ENCODE data around the gene C5.
A peak's percentile ranks its signal among the peaks of the same experiment; 100 is the strongest.
"Not testable (repeated sequence)": the region's sequence is repeated elsewhere in the genome, so short reads cannot be mapped to it uniquely, and the experiment has no call there.

The C5 gene

DNA sequence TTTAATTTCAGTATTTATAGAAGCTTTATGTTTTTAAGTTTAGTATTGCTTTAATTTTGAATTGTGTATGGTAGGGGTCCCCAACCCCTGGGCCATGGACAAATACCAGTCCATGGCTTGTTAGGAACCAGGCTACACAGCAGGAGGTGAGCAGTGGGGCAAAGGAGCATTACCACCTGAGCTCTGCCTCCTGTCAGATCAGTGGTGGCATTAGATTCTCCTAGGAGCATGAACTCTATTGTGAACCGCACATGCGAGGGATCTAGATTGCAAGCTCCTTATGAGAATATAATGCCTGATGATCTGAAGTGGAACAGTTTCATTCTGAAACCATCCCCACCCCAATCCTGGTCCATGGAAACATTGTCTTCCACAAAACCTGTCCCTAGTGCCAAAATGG lies 1.9 kb downstream of the C5 start:
- DNase-seq = no peak

DNA sequence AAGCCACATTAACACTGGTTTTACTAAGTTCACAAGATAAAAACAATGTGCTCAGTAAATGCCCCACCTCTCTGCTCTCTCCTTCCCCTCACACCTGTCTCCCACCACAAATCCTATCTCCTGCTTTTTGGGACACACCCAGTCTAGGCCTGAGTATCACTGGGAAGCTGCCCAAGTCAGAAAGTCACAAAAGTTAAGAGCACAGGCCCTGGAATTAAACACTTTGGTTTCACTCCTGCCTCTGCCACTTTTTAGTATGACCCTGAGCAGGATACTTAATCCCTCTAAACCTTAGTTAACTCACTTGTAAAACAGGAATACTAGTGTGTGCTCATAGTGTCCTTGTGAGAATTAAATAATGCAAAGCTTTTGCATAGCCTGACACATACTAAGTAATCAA lies 11.3 kb downstream of the C5 start:
- DNase-seq = no peak

DNA sequence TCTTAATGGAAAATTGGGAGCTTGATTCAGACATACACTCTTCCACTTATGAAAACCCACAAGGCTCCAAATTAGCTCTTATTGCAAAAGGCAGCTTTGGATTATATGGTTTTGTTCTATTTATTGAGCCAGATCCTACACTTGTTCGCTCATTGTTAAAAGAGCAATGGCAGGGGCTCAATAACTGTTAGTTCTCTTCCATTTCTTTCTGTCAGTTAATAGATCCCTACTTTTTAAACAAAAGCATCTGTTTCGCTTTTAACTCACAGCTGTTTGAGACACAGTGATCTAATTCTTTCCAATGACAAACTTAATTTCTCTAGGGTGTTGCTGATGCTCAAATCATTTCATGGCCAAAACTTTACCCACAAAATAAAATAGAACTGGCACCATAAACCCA lies 11.7 kb downstream of the C5 start:
- DNase-seq = no peak

DNA sequence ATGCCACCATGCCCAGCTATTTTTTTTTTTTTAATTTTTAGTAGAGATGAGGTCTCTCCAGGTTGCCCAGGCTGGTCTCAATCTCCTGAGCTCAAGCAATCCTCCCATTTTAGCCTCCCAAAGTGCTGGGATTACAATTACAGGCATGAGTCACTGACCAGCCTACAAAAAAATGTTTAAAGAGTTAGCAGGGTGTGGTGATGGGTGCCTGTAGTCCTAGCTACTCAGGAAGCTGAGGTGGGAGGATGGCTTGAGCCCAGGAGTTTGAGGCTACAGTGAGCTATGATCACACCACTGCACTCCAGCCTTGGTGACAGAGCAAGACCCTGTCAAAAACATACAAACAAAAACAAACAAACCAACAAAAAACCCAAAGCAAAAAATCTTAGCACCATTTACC lies 14.4 kb downstream of the C5 start:
- DNase-seq = not testable (repeated sequence)

DNA sequence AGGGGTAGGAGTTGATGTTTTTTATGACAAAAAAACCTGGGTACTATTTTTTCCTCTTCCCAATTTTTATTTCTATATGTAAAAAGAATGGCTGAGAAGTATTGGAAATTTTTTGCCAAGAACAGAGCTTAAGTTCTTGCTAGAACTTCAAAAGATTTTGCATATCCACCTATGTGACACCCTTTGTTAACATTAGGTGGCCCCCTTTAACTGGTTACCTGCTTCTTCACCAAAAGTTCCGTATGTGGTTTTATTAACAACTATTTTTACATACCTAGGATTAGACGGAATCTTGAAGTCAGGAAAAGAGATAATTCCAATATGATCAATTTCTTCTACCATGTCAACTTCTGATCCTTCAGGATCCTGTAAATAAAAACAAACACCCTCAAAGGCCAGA lies 15.5 kb downstream of the C5 start:
- no peak for DNase-seq

DNA sequence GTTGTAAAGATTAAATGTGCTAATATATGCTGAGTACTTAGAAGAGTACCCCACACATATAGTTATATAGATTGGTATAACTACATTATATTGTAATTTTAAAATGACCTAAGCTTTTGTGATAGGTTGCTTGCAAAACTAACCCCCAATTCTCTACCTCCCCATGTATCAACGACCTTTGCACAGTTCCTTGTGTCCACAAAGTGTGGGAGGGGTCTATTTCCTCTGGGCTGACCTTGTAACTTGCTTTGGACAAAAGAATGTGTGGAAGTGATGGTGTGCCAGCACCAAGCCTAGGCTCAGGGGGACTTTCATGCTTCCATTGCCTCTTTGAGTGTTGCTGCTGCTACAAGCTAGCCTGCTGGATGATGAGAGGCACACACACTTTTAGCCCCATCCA lies 20.6 kb downstream of the C5 start:
- no peak for DNase-seq

DNA sequence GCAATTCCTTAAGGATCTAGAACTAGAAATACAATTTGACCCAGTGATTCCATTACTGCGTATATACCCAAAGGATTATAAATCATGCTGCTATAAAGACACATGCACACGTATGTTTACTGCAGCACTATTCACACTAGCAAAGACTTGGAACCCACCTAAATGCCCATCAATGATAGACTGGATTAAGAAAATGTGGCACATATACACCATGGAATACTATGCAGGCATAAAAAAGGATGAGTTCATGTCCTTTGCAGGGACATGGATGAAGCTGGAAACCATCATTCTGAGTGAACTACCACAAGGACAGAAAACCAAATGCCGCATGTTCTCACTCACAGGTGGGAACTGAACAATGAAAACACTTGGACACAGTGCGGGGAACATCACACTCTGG lies 21.8 kb downstream of the C5 start:
- DNase-seq = not testable (repeated sequence)

DNA sequence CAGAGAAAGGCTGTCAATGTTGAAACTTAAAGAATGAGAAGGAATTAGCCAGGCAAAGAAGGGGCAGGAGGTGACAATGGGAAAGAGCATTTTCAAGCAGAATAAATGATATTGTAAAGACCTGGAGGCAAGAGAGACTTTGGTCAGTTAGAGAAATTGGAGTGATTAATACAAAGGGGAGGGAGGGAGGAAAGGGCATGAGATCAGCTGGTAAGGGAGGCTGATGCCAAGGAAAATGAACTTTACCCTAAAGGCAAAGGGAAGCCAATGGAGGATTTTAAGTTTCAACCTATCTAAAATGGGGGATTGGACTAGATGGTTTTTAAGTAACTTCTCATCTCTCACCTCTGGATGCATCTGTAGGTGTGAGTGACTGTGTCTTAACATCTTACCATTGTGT lies 23.3 kb downstream of the C5 start:
- no peak for DNase-seq

DNA sequence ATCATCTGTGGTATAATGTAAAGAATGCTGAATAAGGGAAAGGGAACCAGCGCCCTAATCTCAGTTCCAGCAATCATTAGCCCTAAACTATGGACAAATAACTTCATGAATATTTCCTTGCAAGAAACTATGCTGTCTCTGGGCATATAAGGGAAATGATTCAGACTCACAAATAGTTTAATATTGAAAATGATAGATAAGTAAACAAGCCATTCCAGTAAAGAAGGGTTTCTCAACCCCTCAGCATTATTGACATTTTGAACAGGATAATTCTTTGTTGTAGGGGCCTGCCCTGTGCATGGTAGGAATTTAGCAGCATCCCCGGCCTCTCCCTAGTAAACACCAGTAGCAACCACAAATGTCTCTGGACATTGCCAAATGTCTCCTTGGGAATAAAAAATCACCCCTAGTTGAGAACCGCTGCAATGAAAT lies 23.8 kb downstream of the C5 start:
- no peak for DNase-seq

DNA sequence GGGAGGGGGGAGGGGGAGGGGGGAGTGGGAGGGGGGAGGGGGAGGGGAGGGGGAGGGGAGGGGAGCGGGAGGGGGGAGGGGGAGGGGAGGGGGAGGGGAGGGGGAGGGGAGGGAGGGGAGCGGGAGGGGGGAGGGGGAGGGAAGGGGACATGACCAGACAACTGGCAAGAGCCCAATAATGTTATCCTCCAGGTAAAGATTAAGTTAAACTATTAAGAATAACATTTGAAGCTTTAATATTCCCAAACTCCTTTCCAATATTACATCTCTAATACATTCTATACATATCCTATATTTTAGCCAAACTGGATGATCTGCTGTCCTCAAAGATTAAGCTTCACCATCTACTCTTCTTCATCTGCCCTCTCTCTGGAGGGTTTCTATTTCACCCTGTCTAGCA lies 25.8 kb downstream of the C5 start:
- DNase-seq = no peak

DNA sequence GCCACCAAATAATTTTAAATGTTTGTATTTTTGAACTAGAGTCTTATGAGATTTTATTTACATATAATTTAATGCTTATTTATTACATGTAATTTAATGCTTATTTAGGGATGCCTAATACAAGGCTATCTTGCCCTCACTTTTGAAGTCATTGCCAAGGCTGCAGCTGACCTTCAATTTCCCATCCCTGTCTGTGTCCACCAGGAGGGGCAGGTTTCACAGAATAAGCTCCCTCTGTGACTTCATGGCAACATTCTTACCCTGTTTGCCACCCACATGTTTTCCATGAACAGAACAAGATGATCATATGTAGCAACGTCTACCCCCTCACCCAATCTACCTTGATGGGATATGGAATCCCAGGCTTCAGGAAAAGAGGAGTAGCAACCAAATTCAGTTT lies 27.0 kb downstream of the C5 start:
- DNase-seq = no peak

DNA sequence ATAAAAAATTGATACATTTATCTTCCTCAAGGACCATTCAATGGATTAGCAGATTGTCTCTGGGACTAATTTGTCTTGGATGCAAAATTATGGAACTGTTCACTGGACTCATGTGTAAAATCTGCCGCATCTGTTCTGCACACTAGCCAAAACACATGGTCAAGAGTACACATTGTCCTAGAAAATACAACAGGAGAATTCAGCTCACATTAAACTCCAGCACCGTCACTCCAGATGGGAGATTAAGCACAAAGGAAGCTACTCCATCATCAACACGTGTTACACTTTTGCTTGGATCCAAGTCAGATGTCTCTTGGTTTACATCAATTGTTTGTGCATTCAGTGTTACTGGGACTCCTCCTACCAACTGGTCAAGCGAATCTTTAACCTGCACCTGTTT lies 28.8 kb downstream of the C5 start:
- DNase-seq = no peak

DNA sequence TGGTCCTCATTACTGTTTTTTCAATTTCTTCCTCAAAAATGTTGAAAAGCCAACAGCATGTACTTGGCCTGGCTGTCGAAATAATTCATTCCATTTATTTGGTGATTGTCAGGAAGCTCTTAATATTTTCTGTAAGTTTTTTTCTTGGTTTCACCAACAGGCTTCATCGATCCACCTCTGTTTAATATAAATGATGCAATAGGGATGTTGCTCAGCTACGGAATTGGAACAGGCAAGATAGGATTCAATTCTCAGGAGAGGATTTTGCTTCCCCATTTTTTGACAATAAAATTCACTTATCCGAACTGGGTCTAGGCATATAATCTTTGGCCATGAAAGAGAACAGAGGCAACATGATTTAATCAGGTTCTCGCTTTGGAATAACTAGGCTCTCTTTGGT lies 30.8 kb downstream of the C5 start:
- no peak for DNase-seq

DNA sequence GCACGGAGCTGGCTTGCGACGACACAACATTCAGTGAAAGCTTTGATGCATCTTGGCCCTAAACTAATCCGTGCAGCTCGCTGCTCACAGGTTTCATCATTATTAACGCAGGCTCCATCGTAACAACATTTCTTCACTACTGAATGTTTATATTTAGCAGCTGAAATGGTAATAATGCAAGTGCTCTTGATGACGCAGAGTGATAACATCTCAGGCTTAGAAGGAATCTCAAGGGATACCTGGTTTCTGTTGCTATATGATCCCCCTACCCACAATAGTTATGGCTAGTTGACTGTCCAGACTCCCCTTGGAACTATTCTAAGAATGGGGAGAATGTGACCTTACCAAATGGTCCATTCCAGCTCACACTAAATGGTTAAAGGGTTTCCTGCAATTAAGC lies 36.2 kb downstream of the C5 start:
- no peak for DNase-seq

DNA sequence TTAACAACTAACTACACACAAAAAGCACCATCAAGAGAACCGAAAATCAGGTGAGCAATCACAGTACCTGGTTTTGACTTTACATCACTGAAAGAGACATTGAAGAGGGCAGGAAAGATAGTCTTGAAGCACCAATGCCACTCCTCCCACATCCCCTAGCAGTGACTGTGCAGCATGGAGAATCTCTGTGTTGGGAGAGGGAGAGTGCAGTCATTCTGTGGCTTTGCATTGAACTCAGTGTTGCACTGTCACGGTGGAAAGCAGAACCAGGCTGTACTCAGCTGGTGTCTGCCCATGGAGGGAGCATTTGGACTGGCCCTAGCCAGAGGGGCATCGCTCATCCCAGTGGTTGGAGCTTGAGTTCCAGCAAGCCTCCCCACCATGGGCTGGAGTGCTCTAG lies 40.4 kb downstream of the C5 start:
- DNase-seq = no peak

DNA sequence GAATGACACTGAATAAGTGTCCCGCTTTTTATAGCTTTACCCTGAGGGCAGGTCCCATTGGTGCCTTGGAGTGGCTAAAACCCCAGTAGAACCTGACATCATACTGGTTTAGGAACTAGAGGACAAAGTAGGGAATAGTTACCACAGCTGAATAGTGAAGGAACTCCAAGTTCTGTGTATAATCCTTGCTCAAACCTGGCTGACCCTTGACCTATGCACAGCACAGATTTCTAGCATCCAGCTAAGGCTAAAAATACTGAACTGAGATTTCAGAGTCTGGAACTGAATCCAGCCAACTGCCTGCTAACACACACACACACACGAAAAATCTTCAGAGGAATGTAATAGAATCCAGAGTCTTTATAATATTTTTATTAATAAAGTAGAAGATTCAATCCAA lies 50.8 kb downstream of the C5 start:
- DNase-seq = no peak

DNA sequence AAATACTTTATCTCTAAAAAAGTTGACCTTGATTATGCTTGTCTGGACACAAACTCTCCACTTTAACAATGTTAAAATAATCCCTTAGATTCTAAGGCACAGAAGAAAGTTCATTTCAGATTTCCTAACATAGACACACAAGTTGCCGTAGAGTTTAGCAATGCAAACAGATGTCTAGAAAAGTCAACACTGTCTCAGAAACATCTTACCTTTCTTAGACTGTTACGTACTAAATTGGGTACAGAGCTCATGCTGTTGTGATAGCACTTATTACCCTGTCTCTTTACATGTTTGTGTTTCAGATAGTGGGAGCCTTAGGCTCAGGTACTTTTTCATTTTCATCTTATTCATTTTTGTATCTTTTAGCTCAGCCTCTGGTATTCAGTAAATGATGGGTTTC lies 52.0 kb downstream of the C5 start:
- no peak for DNase-seq

DNA sequence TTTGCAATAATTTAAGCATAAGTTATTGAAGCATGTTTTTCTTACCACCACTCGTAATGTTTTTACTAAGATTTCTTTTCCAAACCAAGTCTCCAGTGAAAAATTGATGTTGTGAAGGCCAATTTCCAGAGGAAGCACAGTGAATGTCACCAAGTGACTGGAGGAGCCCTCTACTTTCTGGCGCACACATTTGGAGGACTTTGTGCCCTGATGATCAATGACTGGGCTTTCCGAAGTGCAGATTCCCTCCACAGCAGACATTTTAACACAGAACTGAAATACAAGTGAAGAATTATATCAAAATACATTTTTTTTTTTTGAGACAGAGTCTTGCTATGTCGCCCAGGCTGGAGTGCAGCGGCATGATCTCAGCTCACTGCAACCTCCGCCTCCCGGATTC lies 52.6 kb downstream of the C5 start:
- DNase-seq = no peak

DNA sequence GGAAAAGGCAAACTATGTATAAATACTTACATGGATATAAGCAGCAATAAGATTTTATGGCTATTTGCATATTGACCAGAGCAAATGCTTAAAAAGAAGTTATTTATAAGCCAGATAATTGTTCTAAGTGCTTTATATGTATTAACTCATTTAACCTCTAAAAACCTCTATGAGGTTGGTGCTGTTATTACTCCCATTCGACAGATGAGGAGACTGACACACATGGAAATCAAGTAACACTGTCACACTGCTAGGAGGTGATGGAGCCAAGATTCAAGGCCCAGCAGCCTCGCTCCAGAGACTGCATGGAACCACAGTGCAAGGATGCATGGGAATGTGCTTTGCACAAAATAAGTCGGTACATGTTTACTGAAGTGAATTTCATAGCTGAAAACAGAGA lies 53.7 kb downstream of the C5 start:
- no peak for DNase-seq

DNA sequence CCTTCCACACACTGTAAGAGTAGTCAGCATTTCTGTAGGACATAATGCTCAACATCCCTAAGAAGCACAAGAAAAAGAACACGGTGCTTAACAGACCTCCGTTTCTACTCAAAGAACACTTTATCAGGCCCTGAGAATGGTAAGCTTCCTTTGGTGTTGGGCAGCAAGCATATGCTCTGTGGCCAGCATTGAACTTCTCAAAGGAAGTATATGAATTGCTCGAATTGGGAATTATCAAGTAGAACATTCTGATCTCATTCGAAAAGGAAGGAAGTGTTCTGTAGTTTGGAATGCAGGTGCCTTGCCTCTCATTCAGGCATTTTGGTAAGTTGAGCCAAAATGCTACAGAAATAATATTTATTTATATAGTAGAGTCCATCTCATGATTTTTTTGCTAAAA lies 61.0 kb downstream of the C5 start:
- no peak for DNase-seq

DNA sequence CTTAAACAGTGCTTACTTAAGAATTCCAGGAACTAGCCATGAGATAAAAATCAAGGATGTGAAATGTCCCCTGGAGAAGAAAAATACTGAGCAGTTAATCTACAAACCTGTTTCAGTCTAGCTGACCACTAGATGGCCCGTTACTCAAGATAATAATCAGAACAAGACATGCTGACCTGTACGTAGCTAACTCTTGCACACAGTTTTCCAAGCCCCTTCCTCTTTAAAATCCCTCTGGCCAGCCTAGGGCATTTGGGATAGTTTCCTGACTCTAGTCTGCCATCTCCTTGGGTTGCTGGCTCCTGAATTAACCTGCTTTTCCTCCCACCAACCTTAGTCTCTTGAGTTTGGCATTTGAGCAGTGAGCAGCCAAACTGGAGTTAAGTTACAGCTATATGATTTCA lies 64.3 kb downstream of the C5 start:
- DNase-seq = peak; percentile 32

DNA sequence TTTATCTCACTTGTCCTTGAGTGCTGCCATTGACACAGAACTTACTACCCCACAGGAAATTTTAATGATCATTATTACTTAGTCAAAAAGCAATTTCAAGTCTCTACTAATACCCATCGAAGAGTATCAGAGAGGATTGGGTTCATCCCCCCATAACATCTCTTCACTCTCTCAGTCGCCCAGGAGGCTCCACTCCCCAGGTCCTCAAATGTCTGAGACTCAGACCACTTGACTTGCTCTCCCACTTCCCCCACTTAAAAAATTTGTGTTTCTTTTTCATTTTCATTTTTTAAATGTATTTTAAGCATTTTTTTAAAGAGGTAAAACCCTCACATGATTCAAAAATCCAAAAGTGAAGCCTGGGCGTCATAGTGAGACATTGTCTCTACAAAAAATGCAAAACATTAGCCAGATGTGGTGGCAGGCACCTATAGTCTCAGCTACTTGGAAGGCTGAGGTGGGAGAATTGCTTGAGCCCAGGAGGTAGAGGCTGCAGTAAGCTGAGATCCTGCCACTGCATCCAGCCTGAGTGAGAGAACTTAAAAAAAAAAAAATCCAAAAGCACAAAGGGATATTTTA lies 66.7 kb downstream of the C5 start:
- DNase-seq = no peak

DNA sequence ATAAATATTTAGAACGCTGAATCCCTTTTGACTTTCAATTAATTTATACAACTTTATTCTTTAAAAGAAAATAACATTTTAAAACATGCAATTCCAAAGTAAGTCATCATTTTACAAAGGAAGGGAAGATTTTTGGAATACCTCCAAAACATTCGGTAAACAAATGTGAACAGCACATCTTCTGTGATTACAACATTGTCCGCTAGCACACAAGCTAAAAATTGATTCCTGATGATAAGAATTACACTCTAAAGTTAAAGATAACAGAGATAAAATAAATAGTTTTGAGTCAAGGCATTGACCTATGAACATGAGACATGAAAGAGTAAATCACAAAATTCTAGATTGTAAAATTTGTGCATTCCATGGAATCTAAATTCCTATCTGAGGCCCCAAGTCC lies 67.2 kb downstream of the C5 start:
- no peak for DNase-seq

DNA sequence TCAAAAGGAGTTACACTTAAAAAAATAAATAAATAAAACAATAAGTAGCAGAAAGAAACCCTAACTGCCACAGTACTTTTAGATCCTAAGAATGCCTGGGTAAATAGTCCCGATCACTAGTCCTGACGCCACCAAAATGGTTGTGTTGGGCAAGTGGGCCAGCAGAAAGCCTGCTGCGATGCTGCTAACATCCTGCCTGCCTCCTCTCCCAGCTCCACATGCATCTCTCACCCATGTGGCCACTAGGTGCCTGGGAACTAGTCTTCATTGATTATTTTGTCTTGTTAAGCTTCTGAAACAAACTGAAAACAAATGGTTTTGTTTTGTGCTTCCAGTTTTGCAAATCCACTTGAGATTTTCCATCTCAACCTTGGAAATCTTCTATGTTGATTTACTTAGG lies 69.1 kb downstream of the C5 start:
- DNase-seq = no peak

DNA sequence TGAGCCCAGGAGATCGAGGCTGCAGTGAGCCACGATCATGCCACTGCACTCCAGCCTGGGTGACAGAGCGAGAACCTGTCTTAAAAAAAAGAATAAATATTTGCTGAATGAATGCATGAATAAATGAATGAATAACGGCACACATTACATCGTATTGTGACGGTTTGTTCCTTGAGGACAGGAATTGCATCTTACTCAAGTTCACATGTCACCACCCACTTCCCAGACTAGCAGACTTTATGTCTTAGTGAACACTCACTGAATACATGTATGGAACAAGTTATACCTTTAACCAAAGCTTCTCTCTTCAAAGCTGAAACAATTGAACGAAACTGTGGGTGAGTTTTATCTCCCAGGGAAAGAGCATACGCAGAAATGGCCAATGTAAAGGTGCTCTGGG lies 70.3 kb downstream of the C5 start:
- no peak for DNase-seq

DNA sequence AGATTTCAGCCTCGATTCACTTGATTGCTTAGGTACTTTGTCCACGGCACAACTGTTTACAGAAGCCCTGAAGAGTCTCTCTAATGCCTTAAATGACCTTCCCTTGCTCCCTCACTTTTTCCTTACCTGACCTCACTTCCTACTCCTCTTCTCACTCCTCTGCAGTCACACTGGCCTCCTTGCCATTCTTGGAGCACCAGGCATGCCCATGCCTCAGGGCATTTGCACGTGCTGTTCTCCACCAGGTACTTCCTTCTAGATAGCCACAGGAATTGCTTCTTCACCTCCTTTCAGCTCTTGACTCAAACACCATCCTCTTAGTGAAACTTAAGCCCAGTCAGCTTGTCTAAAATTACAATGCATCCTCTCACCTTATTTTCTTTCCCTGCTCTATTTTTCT lies 71.1 kb downstream of the C5 start:
- DNase-seq = no peak
